GM23338 (cell line): ENCODE data around the gene FAM89A. TPM values are rescaled to one million over a fixed set of nuclear protein-coding genes. Genes with fewer than 3 reads are reported as not detected.

Source experiments
- ATAC-seq: fragments of 200-7000 bp; cut with Tn5 transposase; 3 replicates; pipeline ENCODE4 v1.9.1; 2020
- DNase-seq: peaks from one replicate; pipeline ENCODE4 v3.0.0-alpha.2; 2015; ENCODE audit warnings: low spot score
- H2AFZ ChIP-seq: fragments of 200-600 bp; sonication (generic); 2 replicates; pipeline ENCODE4 v1.8.0; 2016; ENCODE audit warnings: antibody characterized with exemption, mild to moderate bottlenecking, moderate library complexity
- H3F3A ChIP-seq: fragments of 200-600 bp; sonication (generic); replicated peaks from 2 replicates; pipeline ENCODE4 v1.8.0; 2017; ENCODE audit warnings: antibody characterized with exemption, mixed run types, low read depth
- H3K27ac ChIP-seq: fragments of 200-600 bp; sonication (generic); 2 replicates; pipeline ENCODE4 v1.6.1; 2016; ENCODE audit warnings: low read depth
- H3K27me3 ChIP-seq: fragments of 200-600 bp; sonication (generic); 2 replicates; pipeline ENCODE4 v1.8.0; 2016; ENCODE audit warnings: mild to moderate bottlenecking, mixed run types, moderate library complexity; ENCODE audit not compliant: insufficient read depth
- H3K36me3 ChIP-seq: fragments of 200-600 bp; sonication (generic); 2 replicates; pipeline ENCODE4 v1.8.0; 2016; ENCODE audit warnings: mild to moderate bottlenecking; ENCODE audit not compliant: insufficient read depth
- H3K4me1 ChIP-seq: fragments of 200-600 bp; sonication (generic); 2 replicates; pipeline ENCODE4 v1.8.0; 2016; ENCODE audit warnings: mild to moderate bottlenecking, moderate library complexity; ENCODE audit not compliant: insufficient read depth
- H3K4me2 ChIP-seq: fragments of 200-600 bp; sonication (generic); 2 replicates; pipeline ENCODE4 v1.7.1; 2017; ENCODE audit warnings: mixed run types
- H3K4me3 ChIP-seq: fragments of 200-600 bp; sonication (generic); 2 replicates; pipeline ENCODE4 v1.6.1; 2016; ENCODE audit warnings: mixed run types
- H3K79me2 ChIP-seq: fragments of 200-600 bp; sonication (generic); replicated peaks from 2 replicates; pipeline ENCODE4 v1.8.0; 2017; ENCODE audit warnings: mild to moderate bottlenecking; ENCODE audit not compliant: insufficient read depth
- H3K9me2 ChIP-seq: fragments of 200-600 bp; sonication (generic); 2 replicates; pipeline ENCODE4 v1.8.0; 2017; ENCODE audit not compliant: insufficient read depth
- H4K20me1 ChIP-seq: fragments of 200-600 bp; sonication (generic); replicated peaks from 2 replicates; pipeline ENCODE4 v1.8.0; 2017; ENCODE audit warnings: mild to moderate bottlenecking; ENCODE audit not compliant: insufficient read depth
- H3K27ac Mint-ChIP-seq: 2 replicates; pipeline ENCODE4 v1.8.0; 2020; ENCODE audit warnings: inconsistent platforms, mild to moderate bottlenecking, moderate library complexity, mixed read lengths
- H3K27me3 Mint-ChIP-seq: 3 replicates; pipeline ENCODE4 v1.8.0; 2022; ENCODE audit warnings: low read depth, mild to moderate bottlenecking, moderate library complexity, mixed read lengths, inconsistent platforms; ENCODE audit not compliant: insufficient read depth, poor library complexity
- H3K36me3 Mint-ChIP-seq: 3 replicates; pipeline ENCODE4 v1.8.0; 2021; ENCODE audit warnings: low read depth, mild to moderate bottlenecking, inconsistent platforms, moderate library complexity, mixed read lengths
- H3K4me1 Mint-ChIP-seq: 3 replicates; pipeline ENCODE4 v1.8.0; 2020; ENCODE audit warnings: mild to moderate bottlenecking, inconsistent platforms, mixed read lengths
- H3K4me3 Mint-ChIP-seq: 3 replicates; pipeline ENCODE4 v1.8.0; 2021; ENCODE audit warnings: moderate library complexity, mild to moderate bottlenecking, inconsistent platforms, mixed read lengths
- H3K9me3 Mint-ChIP-seq: 3 replicates; pipeline ENCODE4 v1.8.0; 2020; ENCODE audit warnings: moderate library complexity, mild to moderate bottlenecking, inconsistent platforms, mixed read lengths
- CREB1 ChIP-seq: fragments of 250-450 bp; sonication (Bioruptor Pico); IDR thresholded peaks from 2 replicates; pipeline ENCODE4 v1.5.0; 2020; ENCODE audit warnings: low read depth, mild to moderate bottlenecking, moderate library complexity
- EZH2phosphoT487 ChIP-seq: fragments of 200-600 bp; sonication (generic); IDR thresholded peaks from one replicate; pipeline ENCODE4 v1.8.1; 2018; ENCODE audit warnings: antibody characterized with exemption; ENCODE audit not compliant: unreplicated experiment
- polyA plus RNA-seq: library from polyadenylated mRNA; unstranded; fragments of >200 nt; fragmentation: Nextera tagmentation; extraction: Ambion mirVana; gene quantifications from 2 replicates; pipeline ENCODE4 v1.2.1, GENCODE V29; 2016
- total RNA-seq: library from RNA; depleted of rRNA; stranded (reverse); fragments of >200 nt; shearing (Covaris generic); gene quantifications from 2 replicates; pipeline ENCODE4 v1.2.3, GENCODE V29; 2014
- TF ChIP-seq, protein P1 (sequence below): IDR thresholded peaks from 2 replicates; pipeline ENCODE4 v1.6.1; 2016; ENCODE audit warnings: antibody characterized with exemption
- TF ChIP-seq, protein P2 (sequence below): fragments of 250-450 bp; sonication (Bioruptor Pico); IDR thresholded peaks from 2 replicates; pipeline ENCODE4 v1.5.0; 2020; ENCODE audit warnings: mild to moderate bottlenecking, moderate library complexity

The FAM89A gene
- total and polyA plus RNA-seq, 2 experiments from 2014 or later, result 3.2 to 3.8 TPM

DNA sequence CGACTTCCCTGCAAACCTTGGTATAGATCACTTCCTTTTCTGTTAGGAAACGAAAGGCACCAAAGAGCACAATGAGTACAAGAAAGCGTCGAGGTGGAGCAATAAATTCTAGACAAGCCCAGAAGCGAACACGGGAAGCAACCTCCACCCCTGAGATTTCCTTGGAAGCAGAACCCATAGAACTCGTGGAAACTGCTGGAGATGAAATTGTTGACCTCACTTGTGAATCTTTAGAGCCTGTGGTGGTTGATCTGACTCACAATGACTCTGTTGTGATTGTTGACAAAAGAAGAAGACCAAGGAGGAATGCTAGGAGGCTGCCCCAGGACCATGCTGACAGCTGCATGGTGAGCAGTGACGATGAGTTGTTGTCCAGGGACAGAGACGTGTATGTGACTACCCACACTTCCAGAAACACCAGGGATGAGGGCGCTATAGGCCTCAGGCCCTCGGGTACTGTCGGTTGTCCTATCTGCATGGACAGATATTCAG is 18.5 kb downstream of the FAM89A start:
- no peaks in the 10 kb centered on the region for H3K79me2 ChIP-seq
- no peaks in the 10 kb centered on the region for H4K20me1 ChIP-seq
- DNase-seq, result no peak
- H3K4me3 Mint-ChIP-seq, result no peak overlapping the region
- peak; percentile 27; the same call in 1 of the 3 replicates for ATAC-seq
- H3K9me3 Mint-ChIP-seq, result no peaks in the 10 kb centered on the region
- 0 out of 2 replicates have a peak, but pooled peaks cover 6% of the 10 kb centered on the region for H3K9me2 ChIP-seq
- peaks cover 33% of the 10 kb centered on the region for H3K4me1 Mint-ChIP-seq
- no peak overlapping the region for H3K27ac Mint-ChIP-seq
- no peak overlapping the region for H2AFZ ChIP-seq
- no peak overlapping the region for H3K27ac ChIP-seq
- H3K4me1 ChIP-seq, result peaks cover 17% of the 10 kb centered on the region
- H3K27me3 ChIP-seq, result peaks cover 17% of the 10 kb centered on the region; the same call in 1 of the 2 replicates
- H3K4me3 ChIP-seq, result 0 out of 2 replicates have a peak overlapping the region, but pooled peaks have one; percentile 41
- no peaks in the 10 kb centered on the region for H3K36me3 ChIP-seq
- H3K27me3 Mint-ChIP-seq, result peaks cover 25% of the 10 kb centered on the region
- no peaks in the 10 kb centered on the region for H3K36me3 Mint-ChIP-seq
- no peaks in the 10 kb centered on the region for H3F3A ChIP-seq
- TF ChIP-seq EZH2phosphoT487 (no peak), CREB1 (CRISPR knock-in tag) (no peak)
- TF ChIP-seq, protein P1, sequence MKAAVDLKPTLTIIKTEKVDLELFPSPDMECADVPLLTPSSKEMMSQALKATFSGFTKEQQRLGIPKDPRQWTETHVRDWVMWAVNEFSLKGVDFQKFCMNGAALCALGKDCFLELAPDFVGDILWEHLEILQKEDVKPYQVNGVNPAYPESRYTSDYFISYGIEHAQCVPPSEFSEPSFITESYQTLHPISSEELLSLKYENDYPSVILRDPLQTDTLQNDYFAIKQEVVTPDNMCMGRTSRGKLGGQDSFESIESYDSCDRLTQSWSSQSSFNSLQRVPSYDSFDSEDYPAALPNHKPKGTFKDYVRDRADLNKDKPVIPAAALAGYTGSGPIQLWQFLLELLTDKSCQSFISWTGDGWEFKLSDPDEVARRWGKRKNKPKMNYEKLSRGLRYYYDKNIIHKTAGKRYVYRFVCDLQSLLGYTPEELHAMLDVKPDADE, result no peak
- TF ChIP-seq, protein P2, sequence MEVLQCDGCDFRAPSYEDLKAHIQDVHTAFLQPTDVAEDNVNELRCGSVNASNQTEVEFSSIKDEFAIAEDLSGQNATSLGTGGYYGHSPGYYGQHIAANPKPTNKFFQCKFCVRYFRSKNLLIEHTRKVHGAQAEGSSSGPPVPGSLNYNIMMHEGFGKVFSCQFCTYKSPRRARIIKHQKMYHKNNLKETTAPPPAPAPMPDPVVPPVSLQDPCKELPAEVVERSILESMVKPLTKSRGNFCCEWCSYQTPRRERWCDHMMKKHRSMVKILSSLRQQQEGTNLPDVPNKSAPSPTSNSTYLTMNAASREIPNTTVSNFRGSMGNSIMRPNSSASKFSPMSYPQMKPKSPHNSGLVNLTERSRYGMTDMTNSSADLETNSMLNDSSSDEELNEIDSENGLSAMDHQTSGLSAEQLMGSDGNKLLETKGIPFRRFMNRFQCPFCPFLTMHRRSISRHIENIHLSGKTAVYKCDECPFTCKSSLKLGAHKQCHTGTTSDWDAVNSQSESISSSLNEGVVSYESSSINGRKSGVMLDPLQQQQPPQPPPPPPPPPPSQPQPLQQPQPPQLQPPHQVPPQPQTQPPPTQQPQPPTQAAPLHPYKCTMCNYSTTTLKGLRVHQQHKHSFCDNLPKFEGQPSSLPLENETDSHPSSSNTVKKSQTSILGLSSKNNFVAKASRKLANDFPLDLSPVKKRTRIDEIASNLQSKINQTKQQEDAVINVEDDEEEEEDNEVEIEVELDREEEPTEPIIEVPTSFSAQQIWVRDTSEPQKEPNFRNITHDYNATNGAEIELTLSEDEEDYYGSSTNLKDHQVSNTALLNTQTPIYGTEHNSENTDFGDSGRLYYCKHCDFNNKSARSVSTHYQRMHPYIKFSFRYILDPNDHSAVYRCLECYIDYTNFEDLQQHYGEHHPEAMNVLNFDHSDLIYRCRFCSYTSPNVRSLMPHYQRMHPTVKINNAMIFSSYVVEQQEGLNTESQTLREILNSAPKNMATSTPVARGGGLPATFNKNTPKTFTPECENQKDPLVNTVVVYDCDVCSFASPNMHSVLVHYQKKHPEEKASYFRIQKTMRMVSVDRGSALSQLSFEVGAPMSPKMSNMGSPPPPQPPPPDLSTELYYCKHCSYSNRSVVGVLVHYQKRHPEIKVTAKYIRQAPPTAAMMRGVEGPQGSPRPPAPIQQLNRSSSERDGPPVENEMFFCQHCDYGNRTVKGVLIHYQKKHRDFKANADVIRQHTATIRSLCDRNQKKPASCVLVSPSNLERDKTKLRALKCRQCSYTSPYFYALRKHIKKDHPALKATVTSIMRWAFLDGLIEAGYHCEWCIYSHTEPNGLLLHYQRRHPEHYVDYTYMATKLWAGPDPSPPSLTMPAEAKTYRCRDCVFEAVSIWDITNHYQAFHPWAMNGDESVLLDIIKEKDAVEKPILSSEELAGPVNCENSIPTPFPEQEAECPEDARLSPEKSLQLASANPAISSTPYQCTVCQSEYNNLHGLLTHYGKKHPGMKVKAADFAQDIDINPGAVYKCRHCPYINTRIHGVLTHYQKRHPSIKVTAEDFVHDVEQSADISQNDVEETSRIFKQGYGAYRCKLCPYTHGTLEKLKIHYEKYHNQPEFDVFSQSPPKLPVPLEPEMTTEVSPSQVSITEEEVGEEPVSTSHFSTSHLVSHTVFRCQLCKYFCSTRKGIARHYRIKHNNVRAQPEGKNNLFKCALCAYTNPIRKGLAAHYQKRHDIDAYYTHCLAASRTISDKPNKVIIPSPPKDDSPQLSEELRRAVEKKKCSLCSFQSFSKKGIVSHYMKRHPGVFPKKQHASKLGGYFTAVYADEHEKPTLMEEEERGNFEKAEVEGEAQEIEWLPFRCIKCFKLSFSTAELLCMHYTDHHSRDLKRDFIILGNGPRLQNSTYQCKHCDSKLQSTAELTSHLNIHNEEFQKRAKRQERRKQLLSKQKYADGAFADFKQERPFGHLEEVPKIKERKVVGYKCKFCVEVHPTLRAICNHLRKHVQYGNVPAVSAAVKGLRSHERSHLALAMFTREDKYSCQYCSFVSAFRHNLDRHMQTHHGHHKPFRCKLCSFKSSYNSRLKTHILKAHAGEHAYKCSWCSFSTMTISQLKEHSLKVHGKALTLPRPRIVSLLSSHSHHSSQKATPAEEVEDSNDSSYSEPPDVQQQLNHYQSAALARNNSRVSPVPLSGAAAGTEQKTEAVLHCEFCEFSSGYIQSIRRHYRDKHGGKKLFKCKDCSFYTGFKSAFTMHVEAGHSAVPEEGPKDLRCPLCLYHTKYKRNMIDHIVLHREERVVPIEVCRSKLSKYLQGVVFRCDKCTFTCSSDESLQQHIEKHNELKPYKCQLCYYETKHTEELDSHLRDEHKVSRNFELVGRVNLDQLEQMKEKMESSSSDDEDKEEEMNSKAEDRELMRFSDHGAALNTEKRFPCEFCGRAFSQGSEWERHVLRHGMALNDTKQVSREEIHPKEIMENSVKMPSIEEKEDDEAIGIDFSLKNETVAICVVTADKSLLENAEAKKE (CRISPR knock-in tag), result peak; percentile 40; the same call in 1 of the 2 replicates
- peak overlapping the region; percentile 76 for H3K4me2 ChIP-seq
